IPS DF 19.7 (cell line): ENCODE results near the gene CLEC16A.

ENCODE experiments used
- DNase-seq: peaks from one replicate; pipeline ENCODE4 v3.0.0-alpha.2; 2013; ENCODE audit warnings: low read depth, low spot score

The CLEC16A gene

GRCh38 chr16:11140466-11140865 is 196.1 kb downstream of the CLEC16A start:
- no peak for DNase-seq

GRCh38 chr16:11140867-11141266 is 196.5 kb downstream of the CLEC16A start:
- DNase-seq: no peak

- DNase-seq: no peak
Measured at GRCh38 chr16:11141409-11142260, 197.3 kb downstream of the CLEC16A start.

- DNase-seq: no peak
Measured at GRCh38 chr16:11142261-11142630, 197.9 kb downstream of the CLEC16A start.

GRCh38 chr16:11142951-11143350 is 198.6 kb downstream of the CLEC16A start:
- no peak for DNase-seq

- no peak for DNase-seq
Measured at GRCh38 chr16:11143372-11144035, 199.1 kb downstream of the CLEC16A start.

GRCh38 chr16:11144122-11144521 is 199.8 kb downstream of the CLEC16A start:
- DNase-seq: no peak

- DNase-seq: no peak
Measured at GRCh38 chr16:11145173-11145818, 200.9 kb downstream of the CLEC16A start.

- DNase-seq: no peak
Measured at GRCh38 chr16:11145819-11146211, 201.5 kb downstream of the CLEC16A start.

GRCh38 chr16:11147033-11147753 is 202.8 kb downstream of the CLEC16A start:
- no peak for DNase-seq

GRCh38 chr16:11147754-11148444 is 203.5 kb downstream of the CLEC16A start:
- DNase-seq: no peak

- DNase-seq: no peak
Measured at GRCh38 chr16:11149011-11149616, 204.8 kb downstream of the CLEC16A start.

- DNase-seq: no peak
Measured at GRCh38 chr16:11150190-11150589, 205.8 kb downstream of the CLEC16A start.

GRCh38 chr16:11151156-11151884 is 207.0 kb downstream of the CLEC16A start:
- DNase-seq: no peak

- DNase-seq: no peak
Measured at GRCh38 chr16:11151885-11152629, 207.7 kb downstream of the CLEC16A start.

- no peak for DNase-seq
Measured at GRCh38 chr16:11152677-11153331, 208.4 kb downstream of the CLEC16A start.

- no peak for DNase-seq
Measured at GRCh38 chr16:11155284-11155806, 211.0 kb downstream of the CLEC16A start.

GRCh38 chr16:11156401-11156800 is 212.0 kb downstream of the CLEC16A start:
- DNase-seq: no peak

GRCh38 chr16:11157143-11157542 is 212.8 kb downstream of the CLEC16A start:
- no peak for DNase-seq
